Ectodermal cell (in vitro differentiated cells): ENCODE data around the gene HK3.

Experiments
- H3K27ac ChIP-seq: 2 replicates; pipeline ENCODE4 v1.7.0; 2013; ENCODE audit warnings: mild to moderate bottlenecking, low read depth, low read length; ENCODE audit not compliant: insufficient read depth, poor library complexity, severe bottlenecking
- H3K27me3 ChIP-seq: 2 replicates; pipeline ENCODE4 v1.7.0; 2013; ENCODE audit warnings: mild to moderate bottlenecking, low read length; ENCODE audit not compliant: insufficient read depth, control insufficient read depth, poor library complexity, severe bottlenecking
- H3K36me3 ChIP-seq: one replicate; pipeline ENCODE4 v1.7.0; 2013; ENCODE audit warnings: low read length; ENCODE audit not compliant: control insufficient read depth, insufficient read depth
- H3K4me1 ChIP-seq: one replicate; pipeline ENCODE4 v1.7.0; 2013; ENCODE audit warnings: low read length; ENCODE audit not compliant: control insufficient read depth, insufficient read depth
- H3K4me3 ChIP-seq: 2 replicates; pipeline ENCODE4 v1.7.0; 2013; ENCODE audit warnings: low read depth, low read length, control low read depth; ENCODE audit not compliant: insufficient read depth
- H3K9me3 ChIP-seq: 2 replicates; pipeline ENCODE4 v1.7.0; 2013; ENCODE audit warnings: mild to moderate bottlenecking, low read length, moderate library complexity; ENCODE audit not compliant: control insufficient read depth
- WGBS, 2 experiments: methylation state at CpG; one replicate each; pipeline ENCODE4 v1.1.7; 2013; ENCODE audit warnings: missing lambda C conversion rate in 2 of 2; 5-methylcytosine and 5-hydroxymethylcytosine counted together

HK3 gene

DNA sequence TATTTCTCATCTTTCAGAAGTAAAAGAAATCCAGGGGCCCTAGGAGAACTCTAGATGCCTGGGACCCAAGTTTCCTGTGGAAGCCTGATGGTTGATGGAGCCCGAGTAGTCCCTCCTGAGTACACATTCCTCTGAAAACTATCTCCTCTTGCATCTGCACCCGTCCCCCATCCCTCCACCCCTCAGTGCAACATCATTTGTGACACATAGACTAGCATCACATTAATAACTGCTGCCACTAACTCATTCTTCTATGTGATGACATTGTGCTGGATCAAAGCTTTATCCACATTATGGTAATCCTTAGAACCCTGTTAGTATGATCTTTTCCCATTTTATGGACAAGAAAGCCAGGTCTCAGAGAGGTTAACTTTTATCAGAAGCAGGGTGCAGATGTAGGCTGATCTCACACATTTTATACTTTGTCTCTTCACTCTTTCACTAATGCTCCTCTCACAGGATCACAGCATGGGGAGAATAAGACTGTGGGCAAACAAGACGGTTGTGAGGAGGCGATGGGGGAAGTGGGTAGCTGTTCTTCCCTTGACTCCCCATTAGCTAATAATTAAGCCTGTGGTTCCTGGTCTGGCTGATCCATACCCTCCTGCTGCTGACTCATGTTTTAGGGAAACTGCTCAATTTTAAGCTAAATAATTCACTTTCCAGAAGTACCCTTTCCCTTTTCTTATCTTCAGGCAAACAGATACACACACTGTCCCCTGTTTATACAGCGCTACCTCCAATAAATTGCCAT lies 3.9 kb upstream of the HK3 start:
- Histone ChIP-seq H3K4me1 (no peaks in the 10 kb centered on the region), H3K4me3 (no peak overlapping the region), H3K36me3 (peaks cover 28% of the 10 kb centered on the region), H3K27me3 (no peaks in the 10 kb centered on the region), H3K9me3 (no peaks in the 10 kb centered on the region), H3K27ac (no peak overlapping the region)
- WGBS, 2 experiments, result 87 to 95% methylated on average over 5 of the region's 5 CpGs

DNA sequence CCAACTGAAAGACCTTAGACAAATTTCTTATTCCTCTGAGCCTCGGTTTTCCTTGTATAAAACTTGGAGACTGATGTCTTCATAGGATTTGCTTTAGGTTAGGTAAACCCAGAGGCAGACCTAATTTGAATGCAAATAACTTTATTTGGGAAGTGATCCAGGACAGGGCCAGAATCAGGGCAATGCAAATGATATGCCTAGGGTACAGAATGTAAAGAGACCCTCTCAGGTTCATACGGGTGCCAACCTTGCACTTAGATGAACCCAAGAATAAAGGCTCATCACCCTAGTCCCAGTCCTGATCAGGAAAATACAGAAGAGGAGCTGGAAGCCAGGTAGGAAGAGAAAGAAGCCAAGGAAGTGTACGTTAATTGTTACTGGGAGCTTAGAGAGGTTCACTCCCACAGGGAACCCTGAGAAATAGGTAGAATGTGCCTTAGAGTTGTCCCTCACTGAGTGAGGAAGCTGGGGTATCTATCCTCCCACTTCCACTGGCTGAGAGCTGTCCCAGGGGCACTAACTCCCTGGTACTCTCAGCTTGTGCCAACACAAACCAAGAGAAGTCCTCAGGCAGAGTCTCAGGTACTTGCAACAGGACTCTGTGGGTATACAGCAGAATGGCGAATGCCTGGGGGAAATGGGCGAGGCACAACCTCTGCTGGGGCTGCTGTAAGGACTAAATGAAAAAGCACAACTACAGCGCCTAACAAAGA lies 3.1 kb upstream of the HK3 start:
- H3K27me3 ChIP-seq, result no peaks in the 10 kb centered on the region
- H3K36me3 ChIP-seq, result peaks cover 24% of the 10 kb centered on the region
- 94 to 98% methylated on average over 6 of the region's 6 CpGs for WGBS, 2 experiments
- no peak overlapping the region for H3K27ac ChIP-seq
- H3K9me3 ChIP-seq, result no peaks in the 10 kb centered on the region
- no peak overlapping the region for H3K4me3 ChIP-seq
- H3K4me1 ChIP-seq, result no peaks in the 10 kb centered on the region

DNA sequence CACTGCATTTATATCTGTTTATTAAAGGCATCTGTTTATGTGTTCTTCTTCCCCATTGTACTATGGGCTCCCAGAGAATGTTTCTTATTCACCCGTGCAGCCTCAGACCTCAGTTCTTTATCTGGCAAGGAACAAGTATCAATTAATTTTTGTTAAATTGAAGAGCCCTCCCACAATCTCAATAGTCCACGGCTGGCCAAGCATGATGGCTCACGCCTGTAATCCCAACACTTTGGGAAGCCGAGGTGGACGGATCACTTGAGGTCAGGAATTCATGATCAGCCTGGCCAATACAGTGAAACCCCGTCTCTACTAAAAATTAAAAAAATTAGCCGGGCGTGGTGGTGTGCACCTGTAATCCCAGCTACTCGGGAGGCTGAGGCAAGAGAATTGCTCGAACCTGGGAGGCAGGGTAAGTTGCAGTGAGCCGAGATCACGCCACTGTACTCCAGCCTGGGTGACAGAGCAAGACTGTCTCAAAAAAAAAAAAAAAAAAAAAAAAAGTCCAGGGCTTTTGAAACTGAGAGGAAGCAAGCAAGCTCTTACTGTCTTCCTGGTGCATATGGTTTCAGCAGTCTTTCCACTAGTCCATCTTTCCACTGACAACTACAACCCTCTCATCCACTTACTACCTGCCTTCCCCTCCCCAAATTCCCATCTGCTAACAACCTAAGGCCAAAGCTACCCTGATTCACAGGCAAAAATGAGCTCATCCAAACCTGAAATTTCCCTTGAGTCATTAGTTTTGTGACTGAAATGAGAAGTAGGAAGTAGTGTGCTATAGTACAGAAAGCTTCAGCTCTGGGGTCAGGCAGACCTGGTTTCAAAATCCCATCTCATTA lies 2.3 kb upstream of the HK3 start:
- Histone ChIP-seq H3K4me3 (no peak overlapping the region), H3K9me3 (no peaks in the 10 kb centered on the region), H3K36me3 (peaks cover 16% of the 10 kb centered on the region), H3K27ac (no peak overlapping the region), H3K27me3 (no peaks in the 10 kb centered on the region), H3K4me1 (no peaks in the 10 kb centered on the region)
- WGBS, 2 experiments, result 92 to 93% methylated on average over 11 to 12 of the region's 12 CpGs

DNA sequence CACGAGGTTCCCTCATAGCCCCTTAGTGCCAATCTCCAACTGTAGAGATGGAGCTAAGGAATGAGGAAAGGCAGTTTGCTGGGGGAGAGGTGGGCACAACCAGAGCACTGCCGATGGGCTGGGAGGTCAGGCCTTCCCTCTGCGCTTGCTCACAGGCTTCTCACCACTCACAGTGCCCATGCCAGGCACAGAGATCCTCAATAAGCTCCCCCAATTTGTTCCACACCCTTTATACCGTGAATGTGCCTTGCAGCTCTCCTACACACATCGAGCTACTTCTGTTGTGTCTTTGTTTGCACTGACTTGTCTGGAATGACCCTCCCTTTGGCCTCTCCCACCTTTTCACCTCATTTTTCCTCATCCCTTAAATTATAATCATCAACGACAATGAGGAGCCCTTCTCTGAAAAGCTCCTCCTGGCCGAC lies 1.6 kb upstream of the HK3 start:
- WGBS, 2 experiments, result 92 to 94% methylated on average over 7 of the region's 7 CpGs
- peaks cover 9% of the 10 kb centered on the region for H3K36me3 ChIP-seq
- H3K9me3 ChIP-seq, result no peaks in the 10 kb centered on the region
- no peaks in the 10 kb centered on the region for H3K4me1 ChIP-seq
- H3K4me3 ChIP-seq, result no peak overlapping the region
- no peaks in the 10 kb centered on the region for H3K27me3 ChIP-seq
- H3K27ac ChIP-seq, result no peak overlapping the region

DNA sequence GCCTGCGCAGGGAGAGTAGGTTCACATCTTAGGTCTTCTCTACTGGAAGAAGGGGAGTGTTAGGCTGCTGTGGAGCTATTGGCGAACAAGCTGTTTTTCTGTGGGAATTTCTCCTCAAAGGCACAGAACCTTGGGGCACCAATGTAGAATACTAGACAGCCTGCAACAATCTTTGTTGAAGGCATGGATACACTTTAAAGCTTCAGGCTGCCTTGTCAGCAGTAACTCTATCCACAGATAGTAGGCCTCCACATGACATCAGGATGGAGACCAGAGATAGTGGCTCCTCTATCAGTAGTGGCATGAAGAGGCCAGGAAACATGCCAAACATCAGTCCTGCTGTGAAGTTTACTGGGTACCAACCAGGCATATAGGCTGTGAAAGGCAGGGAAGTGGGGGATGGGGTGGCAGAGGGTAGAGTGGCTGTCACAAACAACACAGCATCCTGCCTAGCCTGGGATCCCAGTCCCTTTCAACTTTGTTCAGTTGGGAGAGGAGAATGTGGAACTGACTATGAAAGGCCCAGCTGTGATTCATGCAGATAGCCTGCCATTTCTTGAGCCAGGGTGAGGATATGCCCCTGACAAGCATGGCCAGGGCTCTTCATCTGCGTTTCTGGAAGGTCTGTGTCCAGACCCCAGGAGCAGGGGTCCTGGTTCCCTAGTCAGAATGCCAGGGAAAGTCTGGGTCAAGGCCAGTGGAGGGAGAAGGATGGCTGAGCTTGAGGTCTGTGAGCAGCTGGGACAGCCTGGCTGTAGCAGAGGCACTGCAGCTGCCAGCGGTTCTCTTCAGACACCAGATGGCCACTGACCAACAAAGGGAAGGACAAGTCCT lies 1.0 kb upstream of the HK3 start:
- H3K36me3 ChIP-seq, result peaks cover 7% of the 10 kb centered on the region
- no peak overlapping the region for H3K4me3 ChIP-seq
- H3K27ac ChIP-seq, result no peak overlapping the region
- H3K27me3 ChIP-seq, result no peaks in the 10 kb centered on the region
- WGBS, 2 experiments, result 92 to 94% methylated on average over 4 of the region's 4 CpGs
- no peaks in the 10 kb centered on the region for H3K9me3 ChIP-seq
- no peaks in the 10 kb centered on the region for H3K4me1 ChIP-seq

DNA sequence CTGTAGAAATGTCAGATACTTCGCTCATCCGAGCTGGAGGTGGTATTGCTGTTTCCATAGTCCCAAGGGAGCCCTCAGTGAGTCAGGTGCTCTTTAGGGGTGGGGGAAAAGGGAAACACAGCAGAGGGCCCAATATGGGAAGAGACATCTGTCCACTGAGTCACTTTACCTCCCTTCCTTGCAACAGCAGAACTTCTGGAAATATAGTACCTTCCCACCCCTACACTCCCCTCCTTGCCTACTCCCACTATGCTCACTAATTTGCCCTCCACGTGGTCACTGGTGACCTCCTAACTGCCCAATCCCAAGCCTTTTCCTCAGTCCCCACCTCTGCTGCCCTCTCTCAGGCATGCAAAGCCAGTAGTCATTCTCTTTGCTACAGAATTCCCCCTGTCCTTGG lies 1.9 kb downstream of the HK3 start:
- 75 to 77% methylated on average over 3 of the region's 3 CpGs for WGBS, 2 experiments
- Histone ChIP-seq H3K27ac (no peak overlapping the region), H3K4me1 (no peaks in the 10 kb centered on the region), H3K4me3 (no peak overlapping the region), H3K9me3 (no peaks in the 10 kb centered on the region), H3K36me3 (no peaks in the 10 kb centered on the region), H3K27me3 (no peaks in the 10 kb centered on the region)

DNA sequence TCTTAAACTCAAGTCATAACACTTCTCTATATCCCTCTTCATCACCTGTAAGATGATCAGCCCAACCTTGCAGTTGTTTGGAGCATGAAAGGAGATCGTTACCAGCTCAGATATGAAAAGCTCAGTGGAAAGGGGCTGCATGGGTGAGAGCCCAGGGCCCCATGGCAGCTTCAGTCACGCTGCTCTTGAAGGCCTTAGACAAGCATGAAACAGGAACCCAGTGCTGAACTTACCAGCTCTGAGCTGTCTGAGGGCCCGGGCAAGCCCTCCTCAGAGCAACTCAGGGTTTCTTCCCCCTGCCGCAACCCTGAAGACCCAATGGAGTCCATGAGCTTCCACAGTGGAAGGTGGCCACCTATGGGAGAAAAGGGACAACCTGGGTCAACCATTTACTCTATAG lies 3.3 kb downstream of the HK3 start:
- no peaks in the 10 kb centered on the region for H3K36me3 ChIP-seq
- WGBS, 2 experiments, result 89 to 90% methylated on average over 4 of the region's 4 CpGs

DNA sequence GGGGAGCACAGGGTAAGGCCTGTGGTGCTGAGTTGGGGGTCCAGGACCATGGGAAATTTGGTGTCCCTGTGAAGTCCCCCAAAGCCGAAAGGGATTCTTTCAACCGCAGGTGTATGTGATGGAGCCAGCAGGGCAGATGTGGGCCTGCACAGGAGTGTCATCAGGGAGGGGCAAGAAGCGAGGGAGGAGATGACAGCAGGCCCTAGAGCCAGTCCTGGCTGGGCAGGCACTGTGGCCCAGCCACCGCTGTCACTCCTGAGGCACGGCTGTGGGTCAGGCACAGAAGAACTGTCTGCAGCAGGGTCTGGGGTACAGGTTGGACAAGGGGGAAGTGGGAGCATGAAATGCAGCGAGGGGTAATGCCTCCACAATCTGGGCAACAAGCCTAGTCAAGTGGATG lies 4.8 kb downstream of the HK3 start:
- Histone ChIP-seq H3K4me1 (no peaks in the 10 kb centered on the region), H3K27me3 (no peaks in the 10 kb centered on the region), H3K9me3 (no peaks in the 10 kb centered on the region), H3K36me3 (no peaks in the 10 kb centered on the region), H3K4me3 (no peak overlapping the region), H3K27ac (no peak overlapping the region)
- 93 to 95% methylated on average over 6 of the region's 6 CpGs for WGBS, 2 experiments

More for the DNA sequence above, 3.3 kb downstream of the HK3 start:
- Histone ChIP-seq H3K4me1 (no peaks in the 10 kb centered on the region), H3K4me3 (no peak overlapping the region), H3K27ac (no peak overlapping the region), H3K9me3 (no peaks in the 10 kb centered on the region), H3K27me3 (no peaks in the 10 kb centered on the region)

DNA sequence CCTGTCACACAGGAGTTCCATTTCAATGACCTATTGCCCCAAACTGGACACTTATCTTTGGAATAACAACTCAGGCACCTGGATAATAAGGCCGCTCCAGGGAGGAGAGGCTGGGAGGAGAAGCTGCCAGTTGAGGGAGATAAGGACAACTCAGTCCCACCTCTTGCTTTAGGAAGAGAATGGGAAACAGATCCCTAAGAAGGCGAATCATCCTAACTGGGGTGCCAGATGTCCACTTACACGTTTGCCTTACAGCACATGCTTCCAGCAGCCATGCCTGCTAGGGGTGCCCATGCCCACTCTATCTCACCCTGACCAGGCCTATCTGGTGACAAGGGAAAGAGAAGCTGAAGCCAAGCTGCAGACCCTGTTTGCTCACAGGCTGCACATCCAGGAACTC lies 6.5 kb downstream of the HK3 start:
- H3K27ac ChIP-seq, result no peak overlapping the region
- H3K4me3 ChIP-seq, result no peak overlapping the region
- WGBS, 2 experiments, result 86 to 90% methylated on average over 3 of the region's 3 CpGs
- no peaks in the 10 kb centered on the region for H3K4me1 ChIP-seq
- no peaks in the 10 kb centered on the region for H3K36me3 ChIP-seq
- no peaks in the 10 kb centered on the region for H3K27me3 ChIP-seq
- H3K9me3 ChIP-seq, result no peaks in the 10 kb centered on the region
